H1 (cell line): ENCODE measurements around the gene RSKR. TPM values are rescaled to one million over a fixed set of nuclear protein-coding genes. Genes with fewer than 3 reads are reported as not detected.
"Not testable (repeated sequence)": the region's sequence is repeated elsewhere in the genome, so short reads cannot be mapped to it uniquely, and the experiment has no call there.

Experiments
- CTCF ChIA-PET: fragments of 300-600 bp; sonication (Branson Sonifier 250); formaldehyde crosslinking; loops from one replicate; lab custom pipeline; 2021; ENCODE audit not compliant: partially characterized antibody; lab: Charles Lee
- POLR2A ChIA-PET: fragments of 300-600 bp; sonication (Branson Sonifier 250); formaldehyde crosslinking; loops from one replicate; lab custom pipeline; 2021; ENCODE audit warnings: inconsistent platforms; ENCODE audit not compliant: partially characterized antibody; lab: Charles Lee
- DNase-seq, 2 experiments: peaks; one replicate each; pipeline versions ENCODE4 v3.0.0 to v3.0.0-alpha.2; 2010 to 2022; ENCODE audit warnings: low spot score in 2 of 2, low read depth in 1 of 2, mixed read lengths in 1 of 2
- FAIRE-seq: peaks from 2 replicates; lab custom pipeline; 2011; peaks lifted over from hg19 to GRCh38; lab: Jason Lieb, UNC
- H2AFZ ChIP-seq: 2 replicates; pipeline ENCODE4 v1.8.1; 2012; ENCODE audit warnings: low read length, inconsistent platforms
- H2AK5ac ChIP-seq: 2 replicates; pipeline ENCODE4 v1.6.1; 2013; ENCODE audit warnings: low read depth, low read length
- H2BK120ac ChIP-seq: replicated peaks from 2 replicates; pipeline ENCODE3; 2013; ENCODE audit warnings: low read depth, low read length, inconsistent platforms
- H2BK12ac ChIP-seq: 2 replicates; pipeline ENCODE4 v1.6.1; 2013; ENCODE audit warnings: low read depth, low read length
- H2BK15ac ChIP-seq: 2 replicates; pipeline ENCODE4 v1.6.1; 2013; ENCODE audit warnings: low read length
- H2BK20ac ChIP-seq: 2 replicates; pipeline ENCODE4 v1.6.1; 2013; ENCODE audit warnings: low read length
- H2BK5ac ChIP-seq: 2 replicates; pipeline ENCODE4 v1.6.1; 2013; ENCODE audit warnings: low read depth, low read length
- H3K14ac ChIP-seq: 2 replicates; pipeline ENCODE4 v1.6.1; 2013; ENCODE audit warnings: inconsistent platforms; ENCODE audit not compliant: insufficient read length
- H3K18ac ChIP-seq: 2 replicates; pipeline ENCODE4 v1.6.1; 2013; ENCODE audit warnings: low read length; ENCODE audit errors: extremely low read depth
- H3K23ac ChIP-seq: 2 replicates; pipeline ENCODE4 v1.6.1; 2013; ENCODE audit warnings: inconsistent platforms; ENCODE audit not compliant: insufficient read length
- H3K23me2 ChIP-seq: 2 replicates; pipeline ENCODE4 v1.6.1; 2013; ENCODE audit warnings: low read depth, low read length
- H3K27ac ChIP-seq: 2 replicates; pipeline ENCODE4 v1.6.1; 2011; ENCODE audit warnings: low read depth, low read length, inconsistent platforms
- H3K27me3 ChIP-seq, 4 experiments: replicated peaks in 1 of 4; 1 replicate in 1 of 4; 2 replicates in 3 of 4; pipeline versions ENCODE4 v1.6.1 to v1.8.1; 2011 to 2013; ENCODE audit warnings: low read length in 3 of 4, mild to moderate bottlenecking in 3 of 4, inconsistent platforms in 2 of 4, mixed read lengths in 2 of 4, moderate library complexity in 1 of 4; ENCODE audit not compliant: control insufficient read depth in 3 of 4, insufficient read depth in 3 of 4; ENCODE audit errors: extremely low read depth in 1 of 4
- H3K36me3 ChIP-seq, 4 experiments: 2 replicates each; pipeline versions ENCODE4 v1.6.1 to v1.8.1; 2011 to 2013; ENCODE audit warnings: mild to moderate bottlenecking in 4 of 4, low read length in 3 of 4, moderate library complexity in 2 of 4, control low read depth in 1 of 4, inconsistent platforms in 1 of 4; ENCODE audit not compliant: insufficient read depth in 4 of 4, control insufficient read depth in 2 of 4
- H3K4ac ChIP-seq: replicated peaks from 2 replicates; pipeline ENCODE3; 2013; ENCODE audit warnings: low read length, low read depth, mixed read lengths, inconsistent platforms; ENCODE audit not compliant: insufficient read length
- H3K4me1 ChIP-seq, 4 experiments: replicated peaks in 1 of 4; 1 replicate in 1 of 4; 2 replicates in 3 of 4; pipeline versions ENCODE4 v1.6.1 to v1.8.1; 2011 to 2013; ENCODE audit warnings: low read length in 3 of 4, inconsistent platforms in 2 of 4, mixed read lengths in 1 of 4; ENCODE audit not compliant: insufficient read depth in 4 of 4, control insufficient read depth in 3 of 4
- H3K4me2 ChIP-seq, 2 experiments: 2 replicates each; pipeline versions ENCODE4 v1.6.1 to v1.8.1; 2011 to 2013; ENCODE audit warnings: low read depth in 2 of 2, low read length in 2 of 2, control low read depth in 1 of 2, inconsistent platforms in 1 of 2, mild to moderate bottlenecking in 1 of 2; ENCODE audit not compliant: insufficient read depth in 1 of 2
- H3K4me3 ChIP-seq, 4 experiments: fragments of 200-600, 300-600 bp in 1 of 4; sonication (generic), shearing (Covaris generic), sonication (Bioruptor Twin) in 1 of 4; 2 replicates each; pipeline versions ENCODE4 v1.5.1 to v1.8.1; 2011 to 2016; ENCODE audit warnings: low read length in 4 of 4, low read depth in 3 of 4, control low read depth in 2 of 4, inconsistent platforms in 2 of 4, mild to moderate bottlenecking in 2 of 4, mixed read lengths in 1 of 4, moderate library complexity in 1 of 4; ENCODE audit not compliant: insufficient read depth in 2 of 4; ENCODE audit errors: extremely low read depth in 1 of 4
- H3K56ac ChIP-seq: replicated peaks from 2 replicates; pipeline ENCODE3; 2013; ENCODE audit warnings: low read depth, mild to moderate bottlenecking, mixed read lengths, low read length, inconsistent platforms; ENCODE audit not compliant: insufficient read length
- H3K79me1 ChIP-seq: 2 replicates; pipeline ENCODE4 v1.6.1; 2013; ENCODE audit warnings: low read depth, low read length, control low read depth
- H3K79me2 ChIP-seq, 2 experiments: 2 replicates each; pipeline versions ENCODE4 v1.6.1 to v1.8.1; 2012 to 2013; ENCODE audit warnings: low read length in 2 of 2, mild to moderate bottlenecking in 2 of 2, inconsistent platforms in 1 of 2; ENCODE audit not compliant: insufficient read depth in 2 of 2, control insufficient read depth in 1 of 2
- H3K9ac ChIP-seq, 4 experiments: replicated peaks in 1 of 4; 1 replicate in 1 of 4; 2 replicates in 3 of 4; pipeline versions ENCODE4 v1.6.1 to v1.8.1; 2011 to 2013; ENCODE audit warnings: low read depth in 3 of 4, low read length in 3 of 4, control low read depth in 2 of 4, mild to moderate bottlenecking in 2 of 4, moderate library complexity in 2 of 4, inconsistent platforms in 1 of 4; ENCODE audit errors: extremely low read depth in 1 of 4
- H3K9me3 ChIP-seq, 2 experiments: 2 replicates each; pipeline versions ENCODE4 v1.6.1 to v1.8.1; 2012 to 2013; ENCODE audit warnings: mild to moderate bottlenecking in 2 of 2, moderate library complexity in 2 of 2, control low read depth in 1 of 2, inconsistent platforms in 1 of 2, low read depth in 1 of 2, low read length in 1 of 2, mixed read lengths in 1 of 2; ENCODE audit not compliant: insufficient read depth in 2 of 2
- H4K20me1 ChIP-seq, 2 experiments: replicated peaks in 1 of 2; 2 replicates each; pipeline versions ENCODE3 to v1.8.1; 2011 to 2013; ENCODE audit warnings: inconsistent platforms in 2 of 2, low read length in 2 of 2, mild to moderate bottlenecking in 1 of 2; ENCODE audit not compliant: insufficient read depth in 2 of 2, control insufficient read depth in 1 of 2
- H4K5ac ChIP-seq: 2 replicates; pipeline ENCODE4 v1.6.1; 2013; ENCODE audit warnings: low read length, low read depth, mixed read lengths, inconsistent platforms; ENCODE audit not compliant: insufficient read length
- H4K8ac ChIP-seq: 2 replicates; pipeline ENCODE4 v1.8.0; 2013; ENCODE audit warnings: mild to moderate bottlenecking, moderate library complexity, low read length, inconsistent platforms; ENCODE audit not compliant: insufficient read depth; ENCODE audit errors: extremely low read depth
- H4K91ac ChIP-seq: replicated peaks from 2 replicates; pipeline ENCODE3; 2013; ENCODE audit warnings: low read length, mixed read lengths, inconsistent platforms; ENCODE audit not compliant: insufficient read length
- WGBS, 2 experiments: shearing (Covaris generic) in 1 of 2; methylation state at CpG; one replicate each; pipeline versions ENCODE4 v1.1.6 to v1.1.7; 2013 to 2015; ENCODE audit warnings: low lambda C conversion rate in 2 of 2, mixed read lengths in 2 of 2, inconsistent platforms in 1 of 2, low coverage in 1 of 2, missing lambda C conversion rate in 1 of 2; ENCODE audit not compliant: insufficient replicate concordance in 2 of 2, insufficient coverage in 1 of 2, insufficient read length in 1 of 2; ENCODE audit errors: extremely low coverage in 1 of 2, missing lambda C conversion rate in 1 of 2; 5-methylcytosine and 5-hydroxymethylcytosine counted together
- polyA plus RNA-seq, 7 experiments: library from polyadenylated mRNA; depleted of rRNA in 3 of 7; stranded (reverse) in 5 of 7; unstranded in 2 of 7; fragments of >200 nt in 5 of 7; fragments of 200-250 nt in 2 of 7; gene quantifications; 1 replicate in 5 of 7; 2 replicates in 1 of 7; 4 replicates in 1 of 7; pipeline versions ENCODE4 v1.2.1 to v1.2.3, GENCODE V29; 2011 to 2013; ENCODE audit warnings: missing spikeins in 2 of 7, mixed read lengths in 2 of 7
- total RNA-seq: library from RNA; stranded (reverse); fragmentation: NEBNext Ultra II Directional; extraction: Animal tissue kit (Norgen Biotek cat#: 25700); gene quantifications from 2 replicates; pipeline ENCODE4 v1.2.1, GENCODE V29; 2021

The RSKR gene
- total and polyA plus RNA-seq, 2 of the 8 experiments (the other 6 are each of a cell fraction or from before 2014, with no cell fraction given): 24.1 to 28.5 TPM

DNA sequence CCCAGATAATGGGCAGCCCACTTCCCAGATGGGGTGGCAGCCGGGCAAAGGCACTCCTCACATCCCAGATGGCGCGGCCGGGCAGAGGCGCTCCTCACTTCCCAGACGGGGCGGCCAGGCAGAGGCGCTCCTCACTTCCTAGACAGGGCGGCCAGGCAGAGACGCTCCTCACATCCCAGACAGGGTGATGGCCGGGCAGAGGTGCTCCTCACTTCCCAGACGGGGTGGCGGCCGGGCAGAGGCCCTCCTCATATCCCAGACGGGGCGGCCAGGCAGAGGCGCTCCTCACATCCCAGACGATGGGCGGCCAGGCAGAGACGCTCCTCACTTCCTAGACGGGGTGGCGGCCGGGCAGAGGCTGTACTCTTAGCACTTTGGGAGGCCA, 45.5 kb upstream of the RSKR start:
- H3K14ac ChIP-seq, H2AK5ac ChIP-seq, H4K91ac ChIP-seq, H2BK12ac ChIP-seq, DNase-seq, H4K20me1 ChIP-seq, H3K23ac ChIP-seq, H3K79me1 ChIP-seq, H3K4ac ChIP-seq, H4K8ac ChIP-seq, FAIRE-seq, H4K5ac ChIP-seq, H3K4me3 ChIP-seq, H3K9ac ChIP-seq, H3K56ac ChIP-seq, H3K27me3 ChIP-seq, H2AFZ ChIP-seq, H2BK5ac ChIP-seq, H3K4me1 ChIP-seq, H3K23me2 ChIP-seq, H3K27ac ChIP-seq, H3K4me2 ChIP-seq, H3K18ac ChIP-seq, H2BK20ac ChIP-seq, H2BK120ac ChIP-seq, H2BK15ac ChIP-seq, CTCF ChIA-PET: not testable (repeated sequence)
- H3K36me3 ChIP-seq: peaks cover 0 to 25% (median 9%) of the 10 kb centered on the region in 4 experiments; a peak in 5 of 8 replicates
- H3K9me3 ChIP-seq: peaks cover 0 to 17% of the 10 kb centered on the region in 2 experiments; a peak in 3 of 4 replicates
- POLR2A ChIA-PET: interaction anchor here (1.3 kb wide), 1 partner anchor 9 kb away, joined by 3 read pairs; no protein-coding TSS in a partner anchor
- H3K79me2 ChIP-seq: peaks cover 17 to 56% of the 10 kb centered on the region in 2 experiments; a peak in 3 of 4 replicates
- WGBS, 2 experiments: 95% methylated on average over 23 of the region's 23 CpGs; no CpG with 5 or more reads in 1 of the 2 experiments
